Stomach (tissue), 4 donors: ENCODE measurements around the gene ATP2B1.

Source experiments
- CTCF ChIP-seq, 7 experiments: fragments of 450-650 bp in 4 of 7; fragments of 200-600 bp in 3 of 7; sonication (generic) in 3 of 7; IDR thresholded peaks; one replicate each; pipeline ENCODE4 v1.5.1; 2016 to 2019; ENCODE audit warnings: antibody characterized with exemption in 7 of 7, control low read depth in 2 of 7, mild to moderate bottlenecking in 1 of 7
- EP300 ChIP-seq: sonication (generic); formaldehyde crosslinking; IDR thresholded peaks from one replicate; pipeline ENCODE4 v1.6.1; 2017; ENCODE audit warnings: antibody characterized with exemption
- POLR2A ChIP-seq, 4 donors: fragments of 450-650 bp; IDR thresholded peaks; one replicate each; pipeline ENCODE4 v1.6.1; 2016; ENCODE audit warnings: antibody characterized with exemption in 4 of 4, control low read depth in 2 of 4, mild to moderate bottlenecking in 1 of 4, moderate library complexity in 1 of 4
- POLR2AphosphoS5 ChIP-seq, 3 donors: sonication (generic); formaldehyde crosslinking; IDR thresholded peaks; one replicate each; pipeline ENCODE4 v1.6.1; 2016; ENCODE audit warnings: antibody characterized with exemption in 3 of 3

- TF ChIP-seq POLR2AphosphoS5 (IDR thresholded peaks at IDR 0.05), result no peak
- TF ChIP-seq CTCF (IDR thresholded peaks at IDR 0.05), result no peak
- no peak for TF ChIP-seq EP300
- TF ChIP-seq POLR2A (IDR thresholded peaks at IDR 0.05), result no peak
Measured at GRCh38 chr12:89704457-89704856, 4.2 kb downstream of the ATP2B1 start.
